IMR-90 (cell line): ENCODE data around the gene FBXW12. TPM values are rescaled to one million over a fixed set of nuclear protein-coding genes. Genes with fewer than 3 reads are reported as not detected.

Experiments
- ATAC-seq: fragments of 200-7000 bp; cut with Tn5 transposase; 2 replicates; pipeline ENCODE4 v1.9.1; 2020; ENCODE audit warnings: low read depth, mild to moderate bottlenecking, moderate library complexity
- BruUV-seq: library from RNA; stranded (reverse); fragments of 400-500 nt; replicated peaks from 2 replicates; lab custom pipeline; 2021; lab: Mats Ljungman, UMichigan
- CTCF ChIA-PET: fragments of 300-600 bp; formaldehyde crosslinking; extraction: SDS; loops from one replicate; lab custom pipeline; 2021; ENCODE audit warnings: antibody characterized with exemption; lab: Yijun Ruan, JAX
- POLR2A ChIA-PET: fragments of 300-600 bp; sonication (Branson Sonifier 250); formaldehyde crosslinking; loops from one replicate; lab custom pipeline; 2022; ENCODE audit warnings: antibody characterized with exemption; ENCODE audit not compliant: unreplicated experiment; lab: Charles Lee
- DNase-seq: peaks from one replicate; pipeline ENCODE4 v3.0.0; 2013
- H2AFZ ChIP-seq: replicated peaks from 2 replicates; pipeline ENCODE3; 2013; ENCODE audit warnings: low read length, mild to moderate bottlenecking; ENCODE audit not compliant: poor library complexity
- H2AK5ac ChIP-seq: 2 replicates; pipeline ENCODE4 v1.6.1; 2013; ENCODE audit warnings: low read depth, low read length, inconsistent platforms
- H2AK9ac ChIP-seq: replicated peaks from 2 replicates; pipeline ENCODE3; 2013; ENCODE audit warnings: mild to moderate bottlenecking, low read depth, low read length, moderate library complexity; ENCODE audit not compliant: poor library complexity
- H2BK120ac ChIP-seq: 2 replicates; pipeline ENCODE4 v1.6.1; 2013; ENCODE audit warnings: low read depth, low read length, inconsistent platforms
- H2BK15ac ChIP-seq: 3 replicates; pipeline ENCODE4 v1.6.1; 2013; ENCODE audit warnings: low read depth, low read length, inconsistent platforms
- H2BK20ac ChIP-seq: 2 replicates; pipeline ENCODE4 v1.6.1; 2013; ENCODE audit warnings: low read depth, mild to moderate bottlenecking, inconsistent platforms, low read length, moderate library complexity
- H2BK5ac ChIP-seq: 2 replicates; pipeline ENCODE4 v1.6.1; 2013; ENCODE audit warnings: mild to moderate bottlenecking, low read depth, low read length, inconsistent platforms; ENCODE audit not compliant: poor library complexity, severe bottlenecking
- H3K14ac ChIP-seq: replicated peaks from 2 replicates; pipeline ENCODE4 v1.6.1; 2013; ENCODE audit warnings: low read depth, low read length, inconsistent platforms
- H3K18ac ChIP-seq: 2 replicates; pipeline ENCODE4 v1.6.1; 2013; ENCODE audit warnings: low read depth, low read length, control low read depth
- H3K23ac ChIP-seq: 2 replicates; pipeline ENCODE4 v1.6.1; 2013; ENCODE audit warnings: low read depth, low read length, inconsistent platforms
- H3K27ac ChIP-seq: 2 replicates; pipeline ENCODE4 v1.5.1; 2013; ENCODE audit warnings: mild to moderate bottlenecking, control low read depth, low read length; ENCODE audit not compliant: insufficient read depth
- H3K27me3 ChIP-seq: 2 replicates; pipeline ENCODE4 v1.6.1; 2013; ENCODE audit warnings: low read length; ENCODE audit not compliant: control insufficient read depth, insufficient read depth
- H3K36me3 ChIP-seq: 2 replicates; pipeline ENCODE4 v1.6.1; 2013; ENCODE audit warnings: low read length, mixed read lengths; ENCODE audit not compliant: control insufficient read depth, insufficient read depth
- H3K4ac ChIP-seq: 2 replicates; pipeline ENCODE4 v1.6.1; 2013; ENCODE audit warnings: low read depth, low read length, inconsistent platforms
- H3K4me1 ChIP-seq: 2 replicates; pipeline ENCODE4 v1.6.1; 2013; ENCODE audit warnings: low read length, mixed read lengths; ENCODE audit not compliant: control insufficient read depth, insufficient read depth
- H3K4me2 ChIP-seq: 2 replicates; pipeline ENCODE4 v1.6.1; 2013; ENCODE audit warnings: low read depth, mild to moderate bottlenecking, control low read depth, low read length, moderate library complexity
- H3K4me3 ChIP-seq: 2 replicates; pipeline ENCODE4 v1.5.1; 2013; ENCODE audit warnings: low read depth, mild to moderate bottlenecking, control low read depth, low read length, moderate library complexity; ENCODE audit not compliant: insufficient read depth
- H3K56ac ChIP-seq: 2 replicates; pipeline ENCODE4 v1.6.1; 2013; ENCODE audit warnings: low read length, inconsistent platforms; ENCODE audit not compliant: insufficient read depth; ENCODE audit errors: extremely low read depth
- H3K79me1 ChIP-seq, 2 experiments: 2 replicates each; pipeline ENCODE4 v1.6.1; 2013; ENCODE audit warnings: low read length in 2 of 2, inconsistent platforms in 1 of 2, low read depth in 1 of 2
- H3K9ac ChIP-seq: 2 replicates; pipeline ENCODE4 v1.6.1; 2013; ENCODE audit warnings: low read depth, low read length, control low read depth
- H3K9me1 ChIP-seq: 2 replicates; pipeline ENCODE4 v1.6.1; 2013; ENCODE audit warnings: low read length, inconsistent platforms; ENCODE audit not compliant: insufficient read depth
- H3K9me3 ChIP-seq: 2 replicates; pipeline ENCODE4 v1.6.1; 2013; ENCODE audit warnings: low read length; ENCODE audit not compliant: control insufficient read depth, insufficient read depth
- H4K20me1 ChIP-seq: 2 replicates; pipeline ENCODE4 v1.6.1; 2013; ENCODE audit warnings: low read length, inconsistent platforms; ENCODE audit not compliant: insufficient read depth
- H4K5ac ChIP-seq: 2 replicates; pipeline ENCODE4 v1.6.1; 2013; ENCODE audit warnings: mild to moderate bottlenecking, low read depth, low read length, control low read depth
- H4K8ac ChIP-seq, 2 experiments: 2 replicates each; pipeline ENCODE4 v1.6.1; 2013; ENCODE audit warnings: low read depth in 2 of 2, low read length in 2 of 2, control low read depth in 1 of 2, inconsistent platforms in 1 of 2
- H4K91ac ChIP-seq: 2 replicates; pipeline ENCODE4 v1.6.1; 2013; ENCODE audit warnings: low read depth, low read length, inconsistent platforms; ENCODE audit not compliant: insufficient read depth
- BHLHE40 ChIP-seq: fragments of 150-350 bp; IDR thresholded peaks from 2 replicates; pipeline ENCODE4 v1.6.1; 2016; ENCODE audit warnings: mild to moderate bottlenecking, low read depth, low read length
- CEBPB ChIP-seq: IDR thresholded peaks from 2 replicates; pipeline ENCODE4 v1.6.1; 2012; ENCODE audit warnings: low read depth, low read length, improper control_type of control experiment
- CHD1 ChIP-seq: IDR thresholded peaks from 2 replicates; pipeline ENCODE4 v1.6.1; 2012; ENCODE audit warnings: low read depth, low read length, improper control_type of control experiment
- CTCF ChIP-seq: conservative IDR thresholded peaks from 2 replicates; pipeline ENCODE4 v1.5.1; 2012; ENCODE audit warnings: mild to moderate bottlenecking, low read depth, low read length, improper control_type of control experiment
- FOS ChIP-seq: fragments of 150-350 bp; IDR thresholded peaks from 2 replicates; pipeline ENCODE4 v1.6.1; 2016; ENCODE audit warnings: low read depth, low read length
- MAFK ChIP-seq: IDR thresholded peaks from 2 replicates; pipeline ENCODE4 v1.6.1; 2012; ENCODE audit warnings: low read depth, low read length, improper control_type of control experiment
- MAZ ChIP-seq: IDR thresholded peaks from 2 replicates; pipeline ENCODE4 v1.6.1; 2012; ENCODE audit warnings: low read depth, mild to moderate bottlenecking, low read length, improper control_type of control experiment, moderate library complexity, borderline replicate concordance
- MXI1 ChIP-seq: IDR thresholded peaks from 2 replicates; pipeline ENCODE4 v1.6.1; 2012; ENCODE audit warnings: low read depth, mild to moderate bottlenecking, low read length, moderate library complexity, borderline replicate concordance
- NFE2L2 ChIP-seq: fragments of 150-350 bp; IDR thresholded peaks from 2 replicates; pipeline ENCODE4 v1.6.1; 2016; ENCODE audit warnings: low read depth, mild to moderate bottlenecking, low read length
- POLR2A ChIP-seq: IDR thresholded peaks from 2 replicates; pipeline ENCODE4 v1.6.1; 2012; ENCODE audit warnings: mild to moderate bottlenecking, low read depth, low read length
- RAD21 ChIP-seq: IDR thresholded peaks from 2 replicates; pipeline ENCODE4 v1.6.1; 2012; ENCODE audit warnings: low read length, improper control_type of control experiment
- RCOR1 ChIP-seq: IDR thresholded peaks from 2 replicates; pipeline ENCODE4 v1.6.1; 2012; ENCODE audit warnings: mild to moderate bottlenecking, low read length, improper control_type of control experiment; ENCODE audit not compliant: insufficient replicate concordance
- RFX5 ChIP-seq: IDR thresholded peaks from 2 replicates; pipeline ENCODE4 v1.8.0; 2012; ENCODE audit warnings: low read depth, mild to moderate bottlenecking, low read length, moderate library complexity
- SMC3 ChIP-seq: fragments of 150-350 bp; IDR thresholded peaks from 2 replicates; pipeline ENCODE4 v1.6.1; 2016; ENCODE audit warnings: low read depth, mild to moderate bottlenecking, antibody characterized with exemption, low read length, moderate library complexity
- WGBS, 2 experiments: methylation state at CpG; one replicate each; pipeline versions ENCODE4 v1.1.5 to v1.1.7; 2013; ENCODE audit warnings: missing lambda C conversion rate in 2 of 2; ENCODE audit not compliant: insufficient read length in 1 of 2; ENCODE audit errors: extremely low coverage in 2 of 2; 5-methylcytosine and 5-hydroxymethylcytosine counted together
- dilution Hi-C: fragments of 300-500 bp; cut with HindIII; formaldehyde crosslinking; loops from one replicate; pipeline ENCODE4 v1.14.3; 2018; ENCODE audit warnings: low sequenced_read_pairs; ENCODE audit not compliant: unreplicated experiment
- in situ Hi-C: fragments of 300-500 bp; cut with MboI; formaldehyde crosslinking; loops from 3 replicates; pipeline ENCODE4 v1.14.3; 2019; ENCODE audit warnings: low sequenced_read_pairs, inconsistent platforms, mixed read lengths
- intact Hi-C: fragments of 100-400 bp; cut with micrococcal nuclease; formaldehyde crosslinking; loops from 2 replicates; pipeline ENCODE4 v1.10.0; 2022
- polyA plus RNA-seq, 3 experiments: library from polyadenylated mRNA; depleted of rRNA; stranded (reverse); fragments of >200 nt; gene quantifications; 2 replicates each; pipeline ENCODE4 v1.2.3, GENCODE V29; 2012; ENCODE audit warnings: low replicate concordance in 1 of 3
- total RNA-seq: library from RNA; depleted of rRNA; stranded (reverse); fragments of >200 nt; gene quantifications from 2 replicates; pipeline ENCODE4 v1.2.3, GENCODE V29; 2012
- TF ChIP-seq, protein P1 (sequence below): fragments of 150-350 bp; IDR thresholded peaks from 2 replicates; pipeline ENCODE4 v1.6.1; 2017; ENCODE audit warnings: mild to moderate bottlenecking, antibody characterized with exemption, low read length, low read depth

Gene FBXW12
- total and polyA plus RNA-seq, 2 of the 4 experiments (the other 2 are of a cell fraction), result not detected

- ChIA-PET CTCF (interaction anchor here (1.0 to 1.1 kb wide), 2 partner anchors 15 to 20 kb away, joined by 3 to 4 read pairs; no protein-coding TSS in a partner anchor), POLR2A (interaction anchor here (0.5 kb wide), 1 partner anchor 11 kb away, joined by 3 read pairs; no protein-coding TSS in a partner anchor)
- intact Hi-C loops (no loop called here), dilution Hi-C loops (no loop called here), in situ Hi-C loops (no loop called here)
- Histone ChIP-seq H3K9ac (no peak overlapping the region), H3K14ac (no peak overlapping the region), H3K56ac (no peak overlapping the region), H3K4me1 (no peaks in the 10 kb centered on the region), H3K79me1 (no peaks in the 10 kb centered on the region), H4K20me1 (no peaks in the 10 kb centered on the region; the same call in 1 of the 2 replicates), H4K91ac (no peak overlapping the region), H2AK5ac (no peak overlapping the region), H2BK120ac (no peak overlapping the region), H3K9me1 (no peaks in the 10 kb centered on the region), H2BK20ac (no peak overlapping the region), H3K27me3 (no peaks in the 10 kb centered on the region), H4K5ac (no peak overlapping the region), H4K8ac (no peak overlapping the region), H3K4ac (no peak overlapping the region), H2AK9ac (no peak overlapping the region), H3K36me3 (peaks cover 66% of the 10 kb centered on the region), H3K9me3 (no peaks in the 10 kb centered on the region), H3K18ac (no peak overlapping the region), H2BK5ac (no peak overlapping the region), H3K23ac (no peak overlapping the region), H3K4me2 (no peak overlapping the region), H2AFZ (peak overlapping the region; percentile 11), H3K27ac (no peak overlapping the region), H3K4me3 (no peak overlapping the region), H2BK15ac (no peak overlapping the region)
- 100% methylated on average over 8 of the region's 24 CpGs; no CpG with 5 or more reads in 1 of the 2 experiments for WGBS, 2 experiments
- DNase-seq (no peak), ATAC-seq (no peak)
- BruUV-seq, result TSS peak; percentile 39
- TF ChIP-seq CTCF (no peak), BHLHE40 (no peak), RFX5 (no peak), SMC3 (no peak), FOS (no peak), POLR2A (no peak), CEBPB (no peak), RCOR1 (no peak), MAZ (no peak), MAFK (no peak), NFE2L2 (no peak), MXI1 (no peak), RAD21 (no peak), CHD1 (no peak)
- TF ChIP-seq, protein P1, sequence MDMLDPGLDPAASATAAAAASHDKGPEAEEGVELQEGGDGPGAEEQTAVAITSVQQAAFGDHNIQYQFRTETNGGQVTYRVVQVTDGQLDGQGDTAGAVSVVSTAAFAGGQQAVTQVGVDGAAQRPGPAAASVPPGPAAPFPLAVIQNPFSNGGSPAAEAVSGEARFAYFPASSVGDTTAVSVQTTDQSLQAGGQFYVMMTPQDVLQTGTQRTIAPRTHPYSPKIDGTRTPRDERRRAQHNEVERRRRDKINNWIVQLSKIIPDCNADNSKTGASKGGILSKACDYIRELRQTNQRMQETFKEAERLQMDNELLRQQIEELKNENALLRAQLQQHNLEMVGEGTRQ, result no peak
Observed at GRCh38 chr3:48415251-48415953, 43.4 kb downstream of the FBXW12 start.
